ENCODE results near the gene AQP5. TPM values are rescaled to one million over a fixed set of nuclear protein-coding genes. Genes with fewer than 3 reads are reported as not detected.

AQP5 gene
- total RNA-seq, 1 donor from 2014 or later: 5.7 TPM

Other genes starting within 250 kb of the AQP5 start
- 228 TPM for gene TMBIM6, start 220.3 kb upstream of the AQP5 start, total RNA-seq
- gene NCKAP5L, start 133.5 kb upstream of the AQP5 start, total RNA-seq: 9.7 TPM
- 2.2 TPM for gene BCDIN3D, start 118.8 kb upstream of the AQP5 start, total RNA-seq
- gene FAIM2, start 58.0 kb upstream of the AQP5 start, total RNA-seq: 0.99 TPM
- not detected for gene AQP2, start 11.1 kb upstream of the AQP5 start, total RNA-seq
- gene AQP6, start 11.1 kb downstream of the AQP5 start, total RNA-seq: 0.20 TPM
- gene RACGAP1, start 63.6 kb downstream of the AQP5 start, total RNA-seq: 32.4 TPM
- 4.0 TPM for gene ASIC1, start 95.7 kb downstream of the AQP5 start, total RNA-seq
- gene SMARCD1, start 123.5 kb downstream of the AQP5 start, total RNA-seq: 25.9 TPM
- 163 TPM for gene GPD1, start 142.1 kb downstream of the AQP5 start, total RNA-seq
- 34.8 TPM for gene COX14, start 150.4 kb downstream of the AQP5 start, total RNA-seq
- 40.8 TPM for gene CERS5, start 205.5 kb downstream of the AQP5 start, total RNA-seq